Thyroid gland (tissue), 4 donors: ENCODE results near the gene NBEAL2. TPM values are rescaled to one million over a fixed set of nuclear protein-coding genes. Genes with fewer than 3 reads are reported as not detected.
A peak's percentile ranks its signal among the peaks of the same experiment; 100 is the strongest.

Source experiments
- DNase-seq, 2 donors: peaks; one replicate each; pipeline ENCODE4 v3.0.0-alpha.2; 2019
- H3K27ac ChIP-seq, 3 donors: fragments of 200-600 bp; sonication (generic); 1 replicate in 2 of 3; 2 replicates in 1 of 3; pipeline ENCODE4 v1.5.1; 2016 to 2019; ENCODE audit warnings: mild to moderate bottlenecking in 1 of 3, moderate library complexity in 1 of 3
- H3K27me3 ChIP-seq: fragments of 200-600 bp; sonication (generic); one replicate; pipeline ENCODE4 v1.5.1; 2019
- H3K36me3 ChIP-seq, 2 donors: fragments of 200-600 bp; sonication (generic); one replicate each; pipeline ENCODE4 v1.5.1; 2016 to 2019
- H3K4me1 ChIP-seq, 2 donors: fragments of 200-600 bp; sonication (generic); one replicate each; pipeline ENCODE4 v1.5.1; 2017 to 2019
- H3K4me3 ChIP-seq, 3 donors: fragments of 200-600 bp; sonication (generic); replicated peaks in 1 of 3; 1 replicate in 2 of 3; 2 replicates in 1 of 3; pipeline ENCODE4 v1.5.1; 2016; ENCODE audit warnings: mild to moderate bottlenecking in 1 of 3
- H3K9me3 ChIP-seq: fragments of 200-600 bp; sonication (generic); one replicate; pipeline ENCODE4 v1.5.1; 2017
- POLR2A ChIP-seq, 2 donors: fragments of 450-650 bp; IDR thresholded peaks; one replicate each; pipeline ENCODE4 v1.6.1; 2017; ENCODE audit warnings: antibody characterized with exemption in 2 of 2, mild to moderate bottlenecking in 2 of 2, moderate library complexity in 1 of 2
- WGBS, 2 donors: methylation state at CpG; one replicate each; pipeline ENCODE4 v1.1.5; 2017; 5-methylcytosine and 5-hydroxymethylcytosine counted together
- intact Hi-C: fragments of 100-400 bp; cut with DNase I; formaldehyde crosslinking; loops from one replicate; pipeline ENCODE4 v1.15.1; 2023
- total RNA-seq, 4 donors: library from RNA; depleted of rRNA; stranded (reverse); fragments of >200 nt; gene quantifications; one replicate each; pipeline ENCODE4 v1.2.3, GENCODE V29; 2016
- TF ChIP-seq, protein P1 (sequence below), 6 experiments: fragments of 200-600 bp in 3 of 6; fragments of 450-650 bp in 3 of 6; sonication (generic) in 3 of 6; IDR thresholded peaks; one replicate each; pipeline ENCODE4 v1.5.1; 2016 to 2019; ENCODE audit warnings: antibody characterized with exemption in 6 of 6, mild to moderate bottlenecking in 2 of 6, inconsistent platforms in 1 of 6, moderate library complexity in 1 of 6

NBEAL2 gene
- total RNA-seq, 4 donors from 2014 or later, result 19.4 to 38.6 (median 27.5) TPM

DNA sequence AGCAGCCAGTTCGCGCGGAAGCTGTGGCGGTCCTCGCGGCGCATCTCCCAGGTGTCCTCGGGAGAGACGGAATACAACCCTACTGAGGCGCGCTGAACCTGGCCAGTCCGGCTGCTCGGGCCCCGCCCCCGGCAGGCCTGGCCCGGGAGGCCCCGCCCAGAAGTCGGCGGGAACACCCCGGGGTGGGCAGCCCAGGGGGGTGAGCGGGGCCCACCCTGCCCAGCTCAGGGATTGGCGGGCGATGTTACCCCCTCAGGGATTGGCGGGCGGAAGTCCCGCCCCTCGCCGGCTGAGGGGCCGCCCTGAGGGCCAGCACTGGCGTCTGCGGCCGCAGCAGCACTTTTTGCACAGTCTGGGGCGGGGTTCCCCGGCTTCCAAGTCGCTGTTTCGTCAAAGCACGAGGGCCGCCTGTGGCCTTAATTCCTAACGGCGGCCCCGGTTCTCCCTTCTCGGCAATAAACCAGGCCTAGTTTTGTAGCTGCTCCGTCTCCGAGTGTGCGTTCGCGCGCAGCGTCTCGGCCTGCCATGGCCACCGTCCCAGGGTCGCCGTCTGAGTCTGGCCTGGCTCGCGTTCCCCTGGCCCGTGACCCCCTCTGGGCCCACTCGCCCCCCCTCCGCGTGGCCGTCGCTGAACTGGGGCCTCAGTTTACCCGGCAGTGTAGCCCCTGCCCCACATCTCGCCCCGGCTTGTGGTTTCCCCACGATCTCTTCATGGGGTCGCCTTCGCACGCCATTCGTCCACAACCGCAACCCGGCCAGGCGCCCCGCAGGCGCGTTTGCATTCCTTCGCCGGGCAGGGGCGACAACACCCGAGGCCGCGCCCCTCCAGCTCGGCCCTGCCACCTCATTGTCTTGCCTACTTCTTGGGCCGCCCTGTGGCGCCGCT, 30.0 kb downstream of the NBEAL2 start:
- intact Hi-C loops, result no loop called here
- TF ChIP-seq, protein P1, sequence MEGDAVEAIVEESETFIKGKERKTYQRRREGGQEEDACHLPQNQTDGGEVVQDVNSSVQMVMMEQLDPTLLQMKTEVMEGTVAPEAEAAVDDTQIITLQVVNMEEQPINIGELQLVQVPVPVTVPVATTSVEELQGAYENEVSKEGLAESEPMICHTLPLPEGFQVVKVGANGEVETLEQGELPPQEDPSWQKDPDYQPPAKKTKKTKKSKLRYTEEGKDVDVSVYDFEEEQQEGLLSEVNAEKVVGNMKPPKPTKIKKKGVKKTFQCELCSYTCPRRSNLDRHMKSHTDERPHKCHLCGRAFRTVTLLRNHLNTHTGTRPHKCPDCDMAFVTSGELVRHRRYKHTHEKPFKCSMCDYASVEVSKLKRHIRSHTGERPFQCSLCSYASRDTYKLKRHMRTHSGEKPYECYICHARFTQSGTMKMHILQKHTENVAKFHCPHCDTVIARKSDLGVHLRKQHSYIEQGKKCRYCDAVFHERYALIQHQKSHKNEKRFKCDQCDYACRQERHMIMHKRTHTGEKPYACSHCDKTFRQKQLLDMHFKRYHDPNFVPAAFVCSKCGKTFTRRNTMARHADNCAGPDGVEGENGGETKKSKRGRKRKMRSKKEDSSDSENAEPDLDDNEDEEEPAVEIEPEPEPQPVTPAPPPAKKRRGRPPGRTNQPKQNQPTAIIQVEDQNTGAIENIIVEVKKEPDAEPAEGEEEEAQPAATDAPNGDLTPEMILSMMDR (IDR thresholded peaks at IDR 0.05), result no peak
- peak; percentile 51 to 94 for TF ChIP-seq POLR2A (IDR thresholded peaks at IDR 0.05)
- Histone ChIP-seq H3K27me3 (no peaks in the 10 kb centered on the region), H3K36me3 (no peaks in the 10 kb centered on the region), H3K4me1 (peaks cover 10% of the 10 kb centered on the region in 2 donors), H3K9me3 (no peaks in the 10 kb centered on the region), H3K27ac (peak overlapping the region; percentile 59 to 90 (median 85)), H3K4me3 (peak overlapping the region in 2 of 3 donors; percentile 42 to 56)
- peak; percentile 93 to 94 for DNase-seq
- 6 to 9% methylated on average over 17 to 38 of the region's 85 CpGs for WGBS, 2 donors

DNA sequence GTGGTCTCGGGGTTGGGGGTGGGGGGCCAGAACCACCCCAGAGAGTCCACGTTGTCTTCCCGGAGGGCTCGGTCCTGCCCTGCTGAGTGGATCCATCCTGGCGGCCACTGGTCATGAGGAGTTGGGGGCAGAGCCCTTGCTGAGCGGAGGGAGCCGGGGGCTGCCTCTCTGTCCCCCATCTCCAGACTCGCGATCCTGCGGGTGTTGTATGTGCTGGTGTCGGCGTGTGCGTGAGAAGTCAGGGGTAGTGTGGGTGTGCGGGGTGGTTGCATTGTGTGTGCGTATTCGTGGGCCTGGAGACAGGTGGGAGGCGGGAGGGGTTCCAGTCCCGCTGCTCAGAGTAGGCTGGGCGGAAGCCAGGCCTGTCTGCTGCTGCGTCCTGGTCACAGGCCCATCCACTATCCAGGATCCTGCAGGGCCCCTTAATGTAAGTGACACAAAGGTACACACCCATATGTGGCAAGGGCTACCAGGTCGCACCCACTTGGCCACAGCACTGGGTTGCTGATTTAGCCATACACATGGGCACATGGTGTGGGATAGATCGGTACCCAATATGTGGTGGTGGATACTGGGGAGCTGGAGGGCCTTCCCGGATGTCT, 30.7 kb downstream of the NBEAL2 start:
- Histone ChIP-seq H3K36me3 (no peaks in the 10 kb centered on the region), H3K4me3 (peak overlapping the region in 2 of 3 donors; percentile 42 to 56), H3K9me3 (no peaks in the 10 kb centered on the region), H3K27ac (peak overlapping the region; percentile 59 to 90 (median 85)), H3K4me1 (peaks cover 10% of the 10 kb centered on the region in 2 donors), H3K27me3 (no peaks in the 10 kb centered on the region)
- 79 to 88% methylated on average over 8 to 18 of the region's 23 CpGs for WGBS, 2 donors
- TF ChIP-seq, protein P1 (IDR thresholded peaks at IDR 0.05), result no peak
- no peak for TF ChIP-seq POLR2A (IDR thresholded peaks at IDR 0.05)
- intact Hi-C loops, result no loop called here
- no peak for DNase-seq

DNA sequence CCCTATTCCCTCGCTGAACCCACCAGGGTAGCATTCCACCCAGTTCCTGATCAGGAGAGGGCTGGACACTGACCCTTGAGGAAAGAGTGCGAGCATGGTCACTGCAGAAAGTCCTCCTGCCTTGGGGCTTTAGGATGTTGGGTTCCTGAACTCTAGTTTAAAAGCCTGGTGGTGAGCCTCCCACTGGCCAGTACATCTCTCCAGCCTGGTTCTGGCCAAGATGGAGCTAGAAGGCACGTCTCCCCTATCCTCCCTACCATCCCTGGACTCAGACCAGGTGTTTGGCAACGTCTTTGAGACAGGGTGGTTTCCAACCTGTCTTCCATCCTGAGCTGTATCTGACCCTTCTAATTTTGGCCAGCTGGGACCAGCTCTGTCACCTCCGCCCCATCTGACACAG, 31.4 kb downstream of the NBEAL2 start:
- H3K27ac ChIP-seq, result no peak overlapping the region
- no peaks in the 10 kb centered on the region for H3K27me3 ChIP-seq
- no peaks in the 10 kb centered on the region for H3K36me3 ChIP-seq
- 92 to 95% methylated on average over 5 of the region's 5 CpGs for WGBS, 2 donors
- no peak for DNase-seq
- no peaks in the 10 kb centered on the region for H3K9me3 ChIP-seq
- TF ChIP-seq, protein P1 (IDR thresholded peaks at IDR 0.05), result no peak
- no peak for TF ChIP-seq POLR2A (IDR thresholded peaks at IDR 0.05)
- H3K4me3 ChIP-seq, result no peak overlapping the region
- H3K4me1 ChIP-seq, result peaks cover 10% of the 10 kb centered on the region in 2 donors
- intact Hi-C loops, result no loop called here

DNA sequence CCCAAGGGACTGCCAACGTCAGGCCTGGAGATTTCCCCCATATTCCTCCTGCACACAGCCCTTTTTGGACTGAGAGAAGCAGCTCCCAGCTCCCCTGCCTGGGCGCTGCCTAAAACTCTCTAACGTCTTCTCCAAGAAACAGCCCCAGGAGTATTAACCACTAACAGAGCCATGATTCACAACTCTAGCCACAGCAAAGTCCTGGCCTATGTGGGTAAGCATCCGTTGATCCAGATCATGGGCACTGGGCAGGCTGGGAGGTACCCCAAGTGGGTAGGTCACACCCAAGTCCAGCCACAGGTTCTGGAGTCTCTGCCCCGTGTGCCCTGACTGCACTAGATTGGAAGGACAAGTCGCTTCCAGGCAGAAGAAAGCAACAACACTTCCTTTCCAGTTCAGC, 31.9 kb downstream of the NBEAL2 start:
- WGBS, 2 donors, result 80 to 87% methylated on average over 6 of the region's 6 CpGs
- Histone ChIP-seq H3K4me1 (peaks cover 10% of the 10 kb centered on the region in 2 donors), H3K27me3 (no peaks in the 10 kb centered on the region), H3K9me3 (no peaks in the 10 kb centered on the region), H3K36me3 (no peaks in the 10 kb centered on the region), H3K27ac (no peak overlapping the region), H3K4me3 (no peak overlapping the region)
- no peak for TF ChIP-seq POLR2A (IDR thresholded peaks at IDR 0.05)
- TF ChIP-seq, protein P1 (IDR thresholded peaks at IDR 0.05), result no peak
- intact Hi-C loops, result no loop called here
- DNase-seq, result no peak
